Astrocyte (in vitro differentiated cells and primary cell): ENCODE data around the gene PPFIA1. TPM values are rescaled to one million over a fixed set of nuclear protein-coding genes. Genes with fewer than 3 reads are reported as not detected.

Experiments
- DNase-seq: peaks from one replicate; pipeline ENCODE4 v3.0.0-alpha.2; 2010; ENCODE audit warnings: low read depth
- FAIRE-seq: peaks from 2 replicates; lab custom pipeline; 2011; peaks lifted over from hg19 to GRCh38; lab: Jason Lieb, UNC
- H2AFZ ChIP-seq: 2 replicates; pipeline ENCODE4 v1.6.0; 2012; ENCODE audit warnings: low read depth, low read length, inconsistent platforms
- H3K27ac ChIP-seq: 2 replicates; pipeline ENCODE4 v1.5.1; 2011; ENCODE audit warnings: low read depth, low read length, inconsistent platforms
- H3K27me3 ChIP-seq: 2 replicates; pipeline ENCODE4 v1.6.0; 2011; ENCODE audit warnings: low read length, inconsistent platforms; ENCODE audit not compliant: insufficient read depth
- H3K36me3 ChIP-seq: 2 replicates; pipeline ENCODE4 v1.5.1; 2011; ENCODE audit warnings: low read length, inconsistent platforms; ENCODE audit not compliant: insufficient read depth
- H3K4me1 ChIP-seq: 2 replicates; pipeline ENCODE4 v1.5.1; 2011; ENCODE audit warnings: low read length, inconsistent platforms; ENCODE audit not compliant: insufficient read depth
- H3K4me2 ChIP-seq: 2 replicates; pipeline ENCODE4 v1.6.0; 2012; ENCODE audit warnings: low read length, inconsistent platforms
- H3K4me3 ChIP-seq: 2 replicates; pipeline ENCODE4 v1.5.1; 2011; ENCODE audit warnings: low read depth, mild to moderate bottlenecking, low read length, inconsistent platforms; ENCODE audit not compliant: insufficient read depth
- H3K79me2 ChIP-seq: 2 replicates; pipeline ENCODE4 v1.6.0; 2012; ENCODE audit warnings: mild to moderate bottlenecking, low read length, inconsistent platforms; ENCODE audit not compliant: insufficient read depth
- H3K9ac ChIP-seq: 2 replicates; pipeline ENCODE4 v1.6.0; 2012; ENCODE audit warnings: mild to moderate bottlenecking, low read length, inconsistent platforms
- H3K9me3 ChIP-seq: 2 replicates; pipeline ENCODE4 v1.5.1; 2012; ENCODE audit warnings: low read depth, mild to moderate bottlenecking, low read length, inconsistent platforms; ENCODE audit not compliant: insufficient read depth
- H4K20me1 ChIP-seq: 2 replicates; pipeline ENCODE4 v1.6.0; 2012; ENCODE audit warnings: low read length, inconsistent platforms; ENCODE audit not compliant: insufficient read depth
- H3K27ac Mint-ChIP-seq: one replicate; pipeline ENCODE4 v1.8.0; 2021; ENCODE audit warnings: mild to moderate bottlenecking, mixed read lengths; ENCODE audit not compliant: unreplicated experiment
- H3K27me3 Mint-ChIP-seq: one replicate; pipeline ENCODE4 v1.8.0; 2021; ENCODE audit warnings: low read depth, mixed read lengths; ENCODE audit not compliant: unreplicated experiment
- H3K36me3 Mint-ChIP-seq: one replicate; pipeline ENCODE4 v1.8.0; 2021; ENCODE audit warnings: low read depth, mixed read lengths; ENCODE audit not compliant: unreplicated experiment
- H3K4me1 Mint-ChIP-seq: one replicate; pipeline ENCODE4 v1.8.0; 2021; ENCODE audit warnings: low read depth, mixed read lengths; ENCODE audit not compliant: unreplicated experiment
- H3K4me3 Mint-ChIP-seq: one replicate; pipeline ENCODE4 v1.8.0; 2021; ENCODE audit warnings: mild to moderate bottlenecking, moderate library complexity, mixed read lengths; ENCODE audit not compliant: unreplicated experiment
- H3K9me3 Mint-ChIP-seq: one replicate; pipeline ENCODE4 v1.8.0; 2021; ENCODE audit warnings: mild to moderate bottlenecking, mixed read lengths; ENCODE audit not compliant: unreplicated experiment
- CTCF ChIP-seq: IDR thresholded peaks from 2 replicates; pipeline ENCODE4 v1.5.1; 2011; ENCODE audit warnings: low read depth, mild to moderate bottlenecking, inconsistent platforms, low read length, moderate library complexity; ENCODE audit not compliant: insufficient read depth
- EZH2 ChIP-seq: IDR thresholded peaks from 2 replicates; pipeline ENCODE4 v1.6.1; 2012; ENCODE audit warnings: mild to moderate bottlenecking, low read length, inconsistent platforms; ENCODE audit not compliant: insufficient read depth
- total RNA-seq: library from RNA; stranded (reverse); gene quantifications from 2 replicates; pipeline ENCODE4 v1.2.1, GENCODE V29; 2021

PPFIA1 gene
- total RNA-seq, 1 donor from 2014 or later = 54.7 TPM

- Histone ChIP-seq H3K4me3 (no peak overlapping the region), H3K4me2 (no peak overlapping the region), H3K9me3 (no peaks in the 10 kb centered on the region), H3K4me1 (no peaks in the 10 kb centered on the region), H3K27me3 (no peaks in the 10 kb centered on the region), H4K20me1 (peaks cover 24% of the 10 kb centered on the region), H3K36me3 (peaks cover 24% of the 10 kb centered on the region), H2AFZ (no peak overlapping the region), H3K79me2 (no peaks in the 10 kb centered on the region), H3K9ac (no peak overlapping the region), H3K27ac (peak overlapping the region; percentile 12)
- no peak overlapping the region for H3K4me3 Mint-ChIP-seq
- FAIRE-seq (no peak), DNase-seq (no peak)
- H3K9me3 Mint-ChIP-seq = no peaks in the 10 kb centered on the region
- TF ChIP-seq CTCF = no peak
- TF ChIP-seq EZH2 = no peak
- peaks cover 2% of the 10 kb centered on the region for H3K4me1 Mint-ChIP-seq
- H3K27ac Mint-ChIP-seq = no peak overlapping the region
- H3K36me3 Mint-ChIP-seq = peaks cover 26% of the 10 kb centered on the region
- no peaks in the 10 kb centered on the region for H3K27me3 Mint-ChIP-seq
These were observed 94.5 kb downstream of the PPFIA1 start for GRCh38 chr11:70364745-70365543.

GRCh38 chr11:70365544-70365927 is 95.0 kb downstream of the PPFIA1 start:
- Histone ChIP-seq H3K4me1 (no peaks in the 10 kb centered on the region), H3K36me3 (peaks cover 23% of the 10 kb centered on the region), H3K27ac (no peak overlapping the region), H3K9ac (no peak overlapping the region), H3K27me3 (no peaks in the 10 kb centered on the region), H2AFZ (no peak overlapping the region), H3K4me3 (no peak overlapping the region), H3K4me2 (no peak overlapping the region), H3K9me3 (no peaks in the 10 kb centered on the region), H3K79me2 (peaks cover 1% of the 10 kb centered on the region), H4K20me1 (peaks cover 22% of the 10 kb centered on the region)
- peaks cover 2% of the 10 kb centered on the region for H3K4me1 Mint-ChIP-seq
- TF ChIP-seq CTCF = no peak
- no peak for TF ChIP-seq EZH2
- FAIRE-seq = no peak
- no peak overlapping the region for H3K4me3 Mint-ChIP-seq
- H3K27ac Mint-ChIP-seq = no peak overlapping the region
- no peaks in the 10 kb centered on the region for H3K27me3 Mint-ChIP-seq
- no peaks in the 10 kb centered on the region for H3K9me3 Mint-ChIP-seq
- no peak for DNase-seq
- peaks cover 28% of the 10 kb centered on the region for H3K36me3 Mint-ChIP-seq

- Histone ChIP-seq H3K27me3 (no peaks in the 10 kb centered on the region), H4K20me1 (peaks cover 26% of the 10 kb centered on the region), H3K4me2 (no peak overlapping the region), H3K27ac (no peak overlapping the region), H3K79me2 (peaks cover 10% of the 10 kb centered on the region), H3K4me1 (no peaks in the 10 kb centered on the region), H3K9ac (no peak overlapping the region), H3K4me3 (no peak overlapping the region), H2AFZ (no peak overlapping the region), H3K36me3 (peaks cover 21% of the 10 kb centered on the region), H3K9me3 (no peaks in the 10 kb centered on the region)
- Mint-ChIP-seq H3K4me1 (peaks cover 2% of the 10 kb centered on the region), H3K9me3 (no peaks in the 10 kb centered on the region), H3K27ac (no peak overlapping the region), H3K27me3 (no peaks in the 10 kb centered on the region), H3K36me3 (peaks cover 22% of the 10 kb centered on the region), H3K4me3 (no peak overlapping the region)
- DNase-seq (peak; percentile 59), FAIRE-seq (no peak)
- no peak for TF ChIP-seq EZH2
These were observed 96.6 kb downstream of the PPFIA1 start for GRCh38 chr11:70367071-70367470.
